Measurements from ENCODE around the gene ZNF670. TPM values are rescaled to one million over a fixed set of nuclear protein-coding genes. Genes with fewer than 3 reads are reported as not detected.
A peak's percentile ranks its signal among the peaks of the same experiment; 100 is the strongest.

The ZNF670 gene
- total and polyA plus RNA-seq, 4 experiments from 2014 or later, result 1.6 to 3.3 (median 2.5) TPM

DNA sequence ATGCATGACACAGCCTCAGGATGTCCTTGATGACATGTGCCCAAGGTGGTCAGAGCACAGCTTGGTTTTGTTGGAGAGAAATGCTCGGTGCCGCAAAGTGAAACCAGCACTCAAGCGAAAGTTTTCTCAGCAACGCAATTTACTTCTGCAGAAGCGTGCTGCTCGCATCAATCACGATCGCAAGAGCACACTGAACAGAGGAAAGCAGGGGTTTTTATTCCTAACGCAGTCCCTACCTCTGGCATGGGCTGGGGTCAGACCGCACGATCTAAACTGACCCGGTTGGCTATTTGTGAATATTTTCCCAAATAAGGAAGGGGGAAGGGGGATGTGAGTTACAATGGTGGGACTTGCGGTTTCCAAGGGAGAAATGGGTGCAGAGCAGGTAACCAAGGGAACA lies 26.4 kb upstream of the ZNF670 start:
- Mint-ChIP-seq H3K4me1 (peaks cover 9 to 25% (median 17%) of the 10 kb centered on the region in 4 donors), H3K27ac (peak overlapping the region in 2 of 7 donors; percentile 6 to 9), H3K36me3 (peaks cover 30 to 34% of the 10 kb centered on the region in 2 donors), H3K27me3 (peaks cover 24 to 25% of the 10 kb centered on the region in 2 donors), H3K9me3 (peaks cover 3 to 35% (median 30%) of the 10 kb centered on the region in 8 donors), H3K4me3 (peak overlapping the region in 7 of 8 donors; percentile 7 to 92 (median 89))
- intact Hi-C loops (cut with micrococcal nuclease), result loop anchor here (1.0 kb wide), 4 partner anchors 27 to 226 kb away; partner anchors contain the start of genes AHCTF1, ZNF496 and ZNF670
- Histone ChIP-seq H3K4me3 (ENCODE audit: low read length in 2 of 2) (no peak overlapping the region), H3K27me3 (ENCODE audit: insufficient read depth, low read length) (no peaks in the 10 kb centered on the region), H3K36me3 (ENCODE audit: insufficient read depth, low read length) (peaks cover 21% of the 10 kb centered on the region), H3K27ac (ENCODE audit: low read depth, low read length) (no peak overlapping the region), H3K4me1 (ENCODE audit: insufficient read depth, low read length) (peaks cover 13% of the 10 kb centered on the region), H3K9me3 (ENCODE audit: control insufficient read depth in 1 of 2, low read length in 2 of 2) (peaks cover 10 to 21% of the 10 kb centered on the region in 2 donors)
- DNase-seq, result no peak
- CTCF ChIA-PET (ENCODE audit: partially characterized antibody), result no interaction called here
- POLR2A ChIA-PET (ENCODE audit: partially characterized antibody), result interaction anchor here (1.4 to 1.8 kb wide), 3 partner anchors 15 to 173 kb away, joined by 3 to 18 read pairs (median 7); partner anchors contain the start of genes AHCTF1 and ZNF670

DNA sequence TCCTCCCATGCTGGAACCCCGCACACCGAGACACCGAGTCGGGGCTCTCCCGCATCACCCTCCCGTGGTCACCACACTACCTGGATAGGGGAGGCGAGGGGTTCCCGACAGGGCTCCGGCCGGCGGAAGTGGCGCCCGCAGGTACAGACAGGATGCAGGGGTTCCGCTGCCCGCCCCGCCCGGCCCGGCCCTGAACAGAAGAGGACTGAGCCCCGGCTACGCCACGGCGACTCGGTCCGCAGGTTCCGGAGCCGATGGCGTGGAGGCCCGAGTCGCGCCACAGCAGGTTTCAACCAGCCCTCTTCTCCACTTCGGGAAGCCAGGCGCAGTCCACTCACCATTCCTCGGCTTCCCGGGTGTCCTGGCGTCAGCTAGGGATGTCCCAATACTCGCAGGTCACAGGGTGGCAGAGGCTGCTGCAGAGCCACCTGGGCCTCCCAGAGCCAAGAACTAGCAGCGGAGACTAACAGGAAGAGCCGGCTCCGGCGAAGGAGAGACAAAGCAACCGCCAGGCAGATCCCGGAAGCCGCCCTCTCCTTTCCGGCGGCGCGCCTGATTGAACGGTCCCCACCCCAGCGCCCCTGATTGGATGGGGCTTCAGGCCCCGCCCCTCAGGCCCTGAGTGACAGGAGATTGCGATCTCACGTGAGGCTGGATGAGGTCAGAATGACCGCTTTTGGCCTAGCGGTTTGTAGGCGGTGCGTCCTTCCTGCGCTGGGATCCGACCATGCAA lies 25.4 kb upstream of the ZNF670 start, which contains the start of gene ZNF669:
TSS of gene ZNF669 (minus strand) at position 498 of the 733 bp plus-strand sequence. CDS start at position 341, 157 bp downstream.
- H3K27ac ChIP-seq (ENCODE audit: low read depth, low read length), result peak within 1 kb of the TSS; percentile 49
- H3K27ac Mint-ChIP-seq, result peak within 1 kb of the TSS; percentile 75 to 90 (median 83)
- peak within 1 kb of the TSS; percentile 59 to 87 for H3K4me3 ChIP-seq (ENCODE audit: low read length in 2 of 2)
- peak within 1 kb of the TSS; percentile 88 to 93 (median 90) for H3K4me3 Mint-ChIP-seq
- H3K4me1 ChIP-seq (ENCODE audit: insufficient read depth, low read length), result peaks cover 13% of the 10 kb centered on the region
- peak; percentile 87 to 92 (median 89) for DNase-seq
- peaks cover 21% of the 10 kb centered on the region for H3K36me3 ChIP-seq (ENCODE audit: insufficient read depth, low read length)
- ChIA-PET CTCF (ENCODE audit: partially characterized antibody) (no interaction called here), POLR2A (ENCODE audit: partially characterized antibody) (interaction anchor here (0.7 to 1.8 kb wide), 5 partner anchors 16 to 172 kb away, joined by 3 to 18 read pairs (median 3); partner anchors contain the start of genes AHCTF1 and ZNF670)
- H3K9me3 Mint-ChIP-seq, result peaks cover 3 to 42% (median 34%) of the 10 kb centered on the region in 8 donors
- intact Hi-C loops (cut with micrococcal nuclease), result loop anchor here (1.0 kb wide), 4 partner anchors 26 to 227 kb away; partner anchors contain the start of genes AHCTF1, ZNF496 and ZNF670
- H3K4me1 Mint-ChIP-seq, result peaks cover 9 to 25% (median 17%) of the 10 kb centered on the region in 4 donors
- peaks cover 18 to 19% of the 10 kb centered on the region in 2 donors for H3K27me3 Mint-ChIP-seq
- peaks cover 10 to 21% of the 10 kb centered on the region in 2 donors for H3K9me3 ChIP-seq (ENCODE audit: control insufficient read depth in 1 of 2, low read length in 2 of 2)
- H3K36me3 Mint-ChIP-seq, result peaks cover 30 to 38% of the 10 kb centered on the region in 2 donors
- H3K27me3 ChIP-seq (ENCODE audit: insufficient read depth, low read length), result no peaks in the 10 kb centered on the region

DNA sequence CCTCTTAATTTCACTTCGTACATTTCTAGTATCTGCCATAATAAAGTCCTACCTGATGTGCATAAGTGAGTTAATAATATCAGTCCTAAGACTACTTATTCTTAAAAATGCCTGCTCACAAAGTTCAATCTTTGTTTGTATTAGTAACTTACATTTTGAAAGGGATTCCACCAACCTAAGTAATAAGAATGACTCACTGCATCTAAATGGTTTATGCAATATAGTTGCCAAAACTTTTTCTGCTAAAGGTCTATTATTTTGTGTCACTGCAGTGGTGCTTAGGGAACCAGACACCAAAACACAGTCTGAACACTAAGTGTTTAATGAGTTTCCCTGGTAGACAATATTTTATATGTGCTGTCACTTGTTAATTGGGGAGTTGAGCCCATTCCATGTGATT lies 23.8 kb upstream of the ZNF670 start:
- Histone ChIP-seq H3K4me3 (ENCODE audit: low read length in 2 of 2) (no peak overlapping the region), H3K9me3 (ENCODE audit: control insufficient read depth in 1 of 2, low read length in 2 of 2) (peaks cover 10 to 28% of the 10 kb centered on the region in 2 donors), H3K4me1 (ENCODE audit: insufficient read depth, low read length) (peaks cover 13% of the 10 kb centered on the region), H3K27ac (ENCODE audit: low read depth, low read length) (no peak overlapping the region), H3K36me3 (ENCODE audit: insufficient read depth, low read length) (peaks cover 21% of the 10 kb centered on the region), H3K27me3 (ENCODE audit: insufficient read depth, low read length) (no peaks in the 10 kb centered on the region)
- no peak overlapping the region for H3K27ac Mint-ChIP-seq
- ChIA-PET CTCF (ENCODE audit: partially characterized antibody) (no interaction called here), POLR2A (ENCODE audit: partially characterized antibody) (no interaction called here)
- H3K4me1 Mint-ChIP-seq, result peaks cover 9 to 25% (median 17%) of the 10 kb centered on the region in 4 donors
- H3K9me3 Mint-ChIP-seq, result peaks cover 3 to 57% (median 49%) of the 10 kb centered on the region in 8 donors
- peak overlapping the region; percentile 9 to 69 (median 36) for H3K4me3 Mint-ChIP-seq
- H3K27me3 Mint-ChIP-seq, result peaks cover 5% of the 10 kb centered on the region in 2 donors
- DNase-seq, result no peak
- H3K36me3 Mint-ChIP-seq, result peaks cover 41 to 51% of the 10 kb centered on the region in 2 donors
- intact Hi-C loops (cut with micrococcal nuclease), result no loop called here

DNA sequence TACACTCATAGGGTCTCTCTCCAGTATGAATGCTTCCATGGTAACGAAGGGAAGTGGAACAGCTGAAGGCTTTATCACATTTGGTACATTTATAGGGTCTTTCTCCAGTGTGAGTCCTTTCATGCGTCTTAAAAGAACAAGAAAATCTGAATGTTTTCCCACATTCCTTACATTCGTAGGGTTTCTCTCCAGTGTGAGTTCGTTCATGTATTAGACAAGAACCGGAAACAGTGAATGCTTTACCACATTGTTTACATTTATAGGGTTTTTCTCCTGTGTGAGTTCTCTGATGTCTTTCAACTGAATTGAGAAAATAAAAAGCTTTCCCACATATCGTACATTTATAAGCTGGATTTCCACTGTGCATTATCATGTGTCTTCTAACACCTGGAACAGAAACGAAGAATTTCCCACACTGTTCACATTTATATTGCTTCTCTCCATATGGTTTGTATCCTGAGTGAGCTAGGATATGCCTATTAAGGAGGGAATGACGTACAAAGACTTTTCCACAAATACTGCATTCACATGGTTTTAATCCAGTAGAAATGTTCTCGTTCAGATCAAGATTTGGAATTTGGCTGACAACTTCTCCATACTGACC lies 22.2 kb upstream of the ZNF670 start:
- peaks cover 50 to 65% of the 10 kb centered on the region in 2 donors for H3K36me3 Mint-ChIP-seq
- peak overlapping the region in 1 of 8 donors; percentile 44 for H3K4me3 Mint-ChIP-seq
- Histone ChIP-seq H3K4me3 (ENCODE audit: low read length in 2 of 2) (no peak overlapping the region), H3K27me3 (ENCODE audit: insufficient read depth, low read length) (no peaks in the 10 kb centered on the region), H3K27ac (ENCODE audit: low read depth, low read length) (no peak overlapping the region), H3K4me1 (ENCODE audit: insufficient read depth, low read length) (peaks cover 13% of the 10 kb centered on the region), H3K9me3 (ENCODE audit: control insufficient read depth in 1 of 2, low read length in 2 of 2) (peaks cover 10 to 40% of the 10 kb centered on the region in 2 donors), H3K36me3 (ENCODE audit: insufficient read depth, low read length) (peaks cover 21% of the 10 kb centered on the region)
- no peak for DNase-seq
- H3K27ac Mint-ChIP-seq, result no peak overlapping the region
- H3K4me1 Mint-ChIP-seq, result peaks cover 9 to 25% (median 17%) of the 10 kb centered on the region in 4 donors
- H3K27me3 Mint-ChIP-seq, result no peaks in the 10 kb centered on the region
- ChIA-PET CTCF (ENCODE audit: partially characterized antibody) (no interaction called here), POLR2A (ENCODE audit: partially characterized antibody) (no interaction called here)
- peaks cover 3 to 73% (median 65%) of the 10 kb centered on the region in 8 donors for H3K9me3 Mint-ChIP-seq
- intact Hi-C loops (cut with micrococcal nuclease), result no loop called here

DNA sequence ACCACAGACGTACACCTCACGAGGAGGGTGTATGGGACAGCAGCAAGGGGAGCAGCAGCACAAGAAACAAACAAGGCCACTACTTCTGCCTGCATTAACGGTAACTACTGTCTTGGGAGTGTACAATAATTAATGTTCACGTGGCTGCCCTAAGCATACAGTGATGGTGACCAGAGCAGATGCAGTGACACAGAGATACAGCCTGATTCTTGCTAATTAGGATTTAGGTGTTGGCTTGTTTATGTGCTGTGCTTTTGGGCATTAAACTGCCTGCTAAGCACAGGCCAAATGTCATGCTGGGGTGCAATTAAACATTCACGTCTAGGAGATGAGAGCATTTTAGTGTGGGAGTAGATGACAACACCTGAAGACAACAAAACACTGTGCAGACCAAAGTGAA lies 18.3 kb upstream of the ZNF670 start:
- no peak overlapping the region for H3K27ac ChIP-seq (ENCODE audit: low read depth, low read length)
- H3K4me3 ChIP-seq (ENCODE audit: low read length in 2 of 2), result no peak overlapping the region
- Mint-ChIP-seq H3K4me3 (no peak overlapping the region), H3K9me3 (peaks cover 3 to 82% (median 65%) of the 10 kb centered on the region in 8 donors), H3K27ac (no peak overlapping the region), H3K4me1 (peaks cover 0 to 2% (median under 1%) of the 10 kb centered on the region in 4 donors), H3K27me3 (no peaks in the 10 kb centered on the region), H3K36me3 (peaks cover 39 to 49% of the 10 kb centered on the region in 2 donors)
- H3K27me3 ChIP-seq (ENCODE audit: insufficient read depth, low read length), result no peaks in the 10 kb centered on the region
- intact Hi-C loops (cut with micrococcal nuclease), result no loop called here
- no peaks in the 10 kb centered on the region for H3K4me1 ChIP-seq (ENCODE audit: insufficient read depth, low read length)
- CTCF ChIA-PET (ENCODE audit: partially characterized antibody), result no interaction called here
- DNase-seq, result no peak
- peaks cover 10 to 39% of the 10 kb centered on the region in 2 donors for H3K9me3 ChIP-seq (ENCODE audit: control insufficient read depth in 1 of 2, low read length in 2 of 2)
- POLR2A ChIA-PET (ENCODE audit: partially characterized antibody), result no interaction called here
- H3K36me3 ChIP-seq (ENCODE audit: insufficient read depth, low read length), result peaks cover 18% of the 10 kb centered on the region

DNA sequence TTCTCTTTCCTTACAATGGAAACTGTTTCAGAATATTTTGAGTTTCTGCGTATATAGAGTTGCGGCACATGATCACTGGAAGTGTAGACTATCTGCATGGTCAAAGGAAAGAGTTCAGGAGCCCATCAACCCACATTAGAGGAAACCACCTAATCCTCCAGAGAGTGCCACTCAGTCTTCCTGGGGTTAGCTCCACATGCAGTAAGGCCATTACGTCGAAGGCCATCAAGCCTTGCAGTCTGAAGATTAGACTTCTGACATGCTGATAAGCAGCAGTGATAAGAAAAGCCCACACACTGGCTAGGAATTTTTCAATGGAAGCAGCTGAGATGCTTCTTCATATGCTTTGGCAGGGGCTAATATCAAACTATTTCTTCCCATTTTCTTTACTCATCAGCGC lies 17.9 kb upstream of the ZNF670 start:
- ChIA-PET POLR2A (ENCODE audit: partially characterized antibody) (no interaction called here), CTCF (ENCODE audit: partially characterized antibody) (no interaction called here)
- no peak overlapping the region for H3K4me3 ChIP-seq (ENCODE audit: low read length in 2 of 2)
- H3K27me3 Mint-ChIP-seq, result no peaks in the 10 kb centered on the region
- H3K4me1 Mint-ChIP-seq, result peaks cover 0 to 2% (median 0%) of the 10 kb centered on the region in 4 donors
- H3K27me3 ChIP-seq (ENCODE audit: insufficient read depth, low read length), result no peaks in the 10 kb centered on the region
- H3K27ac Mint-ChIP-seq, result no peak overlapping the region
- H3K36me3 Mint-ChIP-seq, result peaks cover 35 to 45% of the 10 kb centered on the region in 2 donors
- H3K4me3 Mint-ChIP-seq, result no peak overlapping the region
- no peak overlapping the region for H3K27ac ChIP-seq (ENCODE audit: low read depth, low read length)
- H3K9me3 Mint-ChIP-seq, result peaks cover 3 to 77% (median 62%) of the 10 kb centered on the region in 8 donors
- no peaks in the 10 kb centered on the region for H3K4me1 ChIP-seq (ENCODE audit: insufficient read depth, low read length)
- intact Hi-C loops (cut with micrococcal nuclease), result no loop called here
- peaks cover 10 to 35% of the 10 kb centered on the region in 2 donors for H3K9me3 ChIP-seq (ENCODE audit: control insufficient read depth in 1 of 2, low read length in 2 of 2)
- no peak for DNase-seq
- H3K36me3 ChIP-seq (ENCODE audit: insufficient read depth, low read length), result peaks cover 14% of the 10 kb centered on the region

DNA sequence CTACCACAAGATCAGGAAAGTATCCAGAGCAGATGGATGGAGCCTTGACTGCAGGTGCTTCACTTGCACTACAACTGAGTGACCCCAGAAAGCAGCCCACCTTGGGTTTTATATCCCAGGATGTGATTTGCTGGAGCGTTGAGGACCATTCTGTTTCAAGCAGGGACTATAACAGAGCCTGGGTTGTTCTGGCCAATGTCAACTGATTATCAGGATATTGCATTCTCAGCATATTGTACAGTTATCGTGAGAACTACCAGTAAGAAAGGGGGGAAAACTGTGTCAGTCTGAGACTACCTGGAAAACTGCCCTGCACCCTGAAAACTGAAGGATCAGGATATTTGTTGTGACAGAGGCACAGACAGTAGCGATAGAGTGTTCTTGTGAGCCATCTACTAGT lies 17.5 kb upstream of the ZNF670 start:
- Histone ChIP-seq H3K4me3 (ENCODE audit: low read length in 2 of 2) (no peak overlapping the region), H3K27ac (ENCODE audit: low read depth, low read length) (no peak overlapping the region), H3K4me1 (ENCODE audit: insufficient read depth, low read length) (no peaks in the 10 kb centered on the region), H3K9me3 (ENCODE audit: control insufficient read depth in 1 of 2, low read length in 2 of 2) (peaks cover 8 to 30% of the 10 kb centered on the region in 2 donors), H3K27me3 (ENCODE audit: insufficient read depth, low read length) (no peaks in the 10 kb centered on the region), H3K36me3 (ENCODE audit: insufficient read depth, low read length) (peaks cover 10% of the 10 kb centered on the region)
- Mint-ChIP-seq H3K9me3 (peaks cover 3 to 73% (median 58%) of the 10 kb centered on the region in 8 donors), H3K4me3 (no peak overlapping the region), H3K27ac (no peak overlapping the region), H3K4me1 (peaks cover 0 to 2% (median 0%) of the 10 kb centered on the region in 4 donors), H3K27me3 (no peaks in the 10 kb centered on the region), H3K36me3 (peaks cover 30 to 41% of the 10 kb centered on the region in 2 donors)
- POLR2A ChIA-PET (ENCODE audit: partially characterized antibody), result no interaction called here
- CTCF ChIA-PET (ENCODE audit: partially characterized antibody), result no interaction called here
- intact Hi-C loops (cut with micrococcal nuclease), result no loop called here
- DNase-seq, result no peak
